Activated CD8-positive, alpha-beta memory T cell treated with anti-CD3 and anti-CD28 coated beads, Interleukin-2, amount 50 U/mL, for 24 hours (primary cell): ENCODE data around the gene ADCY4.

Experiments
- DNase-seq: peaks from one replicate; pipeline ENCODE4 v3.0.0-alpha.2; 2020; ENCODE audit errors: extremely low read depth

The ADCY4 gene

DNA sequence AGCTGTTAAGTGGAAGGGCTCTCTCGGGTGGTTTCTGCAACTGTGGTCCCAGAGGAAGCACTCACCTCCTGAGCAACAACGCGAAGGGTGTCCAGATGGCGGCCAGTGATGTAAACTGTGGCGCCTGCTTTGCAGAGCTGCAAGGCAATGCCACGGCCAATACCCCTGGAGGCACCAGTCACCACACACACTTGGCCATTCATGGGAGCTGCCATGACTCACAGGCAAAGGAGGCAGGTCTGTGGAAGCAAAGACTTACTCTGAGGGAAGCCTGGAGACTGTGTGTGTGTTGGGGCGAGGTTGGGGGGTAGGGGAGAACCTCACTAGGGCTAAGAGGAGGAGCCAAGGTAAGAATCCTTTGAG is 36.0 kb downstream of the ADCY4 start:
- DNase-seq = no peak

DNA sequence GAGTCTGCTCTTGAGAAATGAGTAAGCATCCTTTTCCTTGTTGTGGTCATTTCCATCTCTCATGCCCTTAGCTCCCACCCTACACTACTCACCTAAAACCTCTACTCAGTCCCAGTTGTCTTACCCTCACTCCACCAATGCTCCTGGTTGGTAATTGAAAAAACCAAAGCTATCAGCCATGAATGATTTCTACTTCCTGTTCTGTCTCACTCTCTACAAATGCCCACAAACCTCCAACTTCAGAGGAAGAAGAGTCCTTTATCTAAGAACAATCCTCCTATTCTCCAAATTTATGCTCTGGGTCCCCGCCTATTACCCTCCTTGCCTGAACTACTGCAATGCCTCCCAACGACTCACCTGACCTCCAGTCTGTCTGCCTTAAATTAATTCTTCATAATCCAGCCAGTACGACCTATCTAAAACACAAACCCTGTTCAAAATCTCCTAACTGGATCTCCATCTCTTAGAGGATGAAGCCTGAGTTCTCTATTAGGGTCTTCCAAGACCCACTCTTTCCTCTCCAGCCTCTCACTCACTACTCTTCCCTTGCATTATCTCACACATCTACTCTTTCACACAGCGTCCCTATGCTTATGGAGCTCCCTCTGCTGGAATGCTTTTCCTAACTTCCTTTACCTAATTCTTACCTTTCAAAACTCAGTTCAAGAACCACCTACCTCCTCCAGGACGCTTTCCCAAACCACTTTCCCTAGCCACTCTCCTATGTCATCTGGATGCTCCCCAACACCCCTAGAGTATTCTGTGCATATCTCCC is 37.5 kb downstream of the ADCY4 start:
- DNase-seq = no peak

GRCh38 chr14:24296341-24297157 is 38.3 kb downstream of the ADCY4 start:
- peak; percentile 57 for DNase-seq

DNA sequence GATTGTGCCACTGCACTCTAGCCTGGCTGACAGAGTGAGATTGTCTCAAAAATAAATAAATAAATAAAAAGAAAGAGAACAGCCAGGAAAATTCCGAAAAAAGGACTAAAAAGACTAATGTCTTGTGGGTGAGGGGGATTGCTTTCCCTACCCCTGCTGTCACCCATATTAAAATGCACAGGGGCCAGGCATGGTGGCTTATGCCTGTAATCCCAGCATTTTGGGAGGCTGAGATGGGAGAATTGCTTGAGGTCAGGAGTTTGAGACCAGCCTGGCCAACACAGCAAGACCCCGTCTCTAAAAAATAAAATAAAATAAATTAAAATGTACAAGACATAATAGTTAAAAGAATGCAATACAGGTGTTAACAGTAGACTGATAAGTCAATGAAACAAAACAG is 41.3 kb downstream of the ADCY4 start:
- DNase-seq = no peak

DNA sequence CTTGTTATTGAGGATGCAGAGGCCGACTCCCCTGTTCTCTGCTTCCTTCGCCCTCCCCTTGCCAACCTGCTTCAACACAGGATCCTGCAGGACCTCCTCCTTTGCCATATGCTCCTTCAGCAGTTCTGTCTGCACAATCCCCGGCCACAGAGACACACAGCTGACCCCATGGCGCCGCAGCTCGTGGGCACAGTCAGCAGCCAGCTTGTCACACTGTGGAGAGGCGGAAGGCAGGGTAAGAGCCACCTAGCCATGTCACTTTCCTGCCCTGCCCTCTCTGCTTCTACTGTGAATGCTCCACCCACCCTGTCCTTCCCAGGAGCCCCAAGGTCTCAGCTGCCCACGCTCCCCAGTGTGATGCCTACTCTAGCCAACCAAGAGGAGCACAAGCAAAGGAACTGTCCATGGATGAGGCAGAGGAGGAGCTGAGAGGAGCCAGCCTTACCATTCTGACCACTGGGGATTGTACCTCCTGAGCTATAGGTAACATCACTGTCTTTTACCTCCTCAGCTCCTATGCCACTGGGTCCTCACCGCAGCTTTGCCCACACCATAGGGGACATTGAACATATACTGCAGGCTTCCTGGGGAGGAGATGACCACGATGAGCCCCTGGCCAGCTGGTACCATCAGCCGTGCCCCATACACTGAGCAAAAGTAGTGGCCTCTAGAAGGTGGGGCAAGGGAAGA is 42.6 kb downstream of the ADCY4 start:
- no peak for DNase-seq

GRCh38 chr14:24291446-24292117 is 43.3 kb downstream of the ADCY4 start:
- DNase-seq = no peak

DNA sequence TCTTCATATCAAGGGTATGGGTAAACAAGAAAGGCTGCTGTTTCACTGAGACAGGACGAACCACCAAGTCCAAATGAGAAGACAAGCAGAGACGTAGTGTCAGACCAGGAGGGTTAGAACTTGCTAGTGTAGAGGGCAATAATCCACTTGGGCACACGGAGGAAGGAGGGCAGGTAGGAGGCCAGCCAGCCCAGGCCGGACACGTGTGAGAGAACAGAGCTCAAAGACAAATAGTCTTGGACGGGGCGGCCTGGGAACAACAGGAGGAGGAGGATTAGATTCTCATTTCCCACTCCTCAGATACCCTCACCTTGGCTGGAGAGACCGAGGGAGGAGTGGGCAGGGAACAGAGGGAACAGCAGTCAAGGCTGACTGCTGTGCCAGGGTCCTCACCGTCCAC is 44.1 kb downstream of the ADCY4 start:
- DNase-seq = no peak

- no peak for DNase-seq
These were observed 45.1 kb downstream of the ADCY4 start for GRCh38 chr14:24289649-24290280.

DNA sequence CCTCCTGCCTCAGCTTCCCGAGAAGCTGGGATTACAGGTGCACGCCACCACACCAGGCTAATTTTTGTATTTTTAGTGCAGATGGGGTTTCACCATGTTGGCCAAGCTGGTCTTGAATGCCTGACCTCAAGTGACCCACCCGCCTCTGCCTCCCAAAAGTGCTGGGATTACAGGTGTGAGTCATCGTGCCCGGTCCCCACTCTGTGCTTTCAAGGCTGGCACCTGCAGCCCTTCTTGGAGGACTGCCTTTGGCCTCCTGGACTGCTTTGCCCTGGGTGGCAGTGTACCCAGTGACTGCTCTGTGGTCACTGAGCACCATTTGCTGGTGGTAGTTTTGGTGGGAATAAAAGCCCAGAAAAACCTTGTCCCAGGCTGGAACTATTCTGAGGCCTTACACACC is 47.9 kb downstream of the ADCY4 start:
- DNase-seq = no peak

DNA sequence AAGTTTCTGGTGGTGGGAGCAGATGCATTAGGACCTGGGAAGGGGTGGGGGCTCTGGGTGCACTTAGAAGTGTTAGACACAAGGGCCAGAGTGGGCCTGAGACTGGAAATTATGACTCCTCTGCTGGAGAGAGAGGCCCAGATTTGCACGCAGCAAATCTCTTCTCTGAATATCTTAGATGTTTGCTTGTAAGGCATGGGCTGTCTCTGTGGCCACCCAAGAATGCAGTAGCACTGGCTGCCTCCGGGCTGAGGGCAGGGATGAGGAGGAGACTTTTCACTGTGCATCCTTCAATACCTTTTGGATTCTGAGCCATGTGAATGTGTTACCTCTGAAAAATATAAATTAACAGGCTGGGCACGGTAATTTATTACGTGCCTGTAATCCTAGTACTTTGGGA is 49.5 kb downstream of the ADCY4 start:
- DNase-seq = no peak

DNA sequence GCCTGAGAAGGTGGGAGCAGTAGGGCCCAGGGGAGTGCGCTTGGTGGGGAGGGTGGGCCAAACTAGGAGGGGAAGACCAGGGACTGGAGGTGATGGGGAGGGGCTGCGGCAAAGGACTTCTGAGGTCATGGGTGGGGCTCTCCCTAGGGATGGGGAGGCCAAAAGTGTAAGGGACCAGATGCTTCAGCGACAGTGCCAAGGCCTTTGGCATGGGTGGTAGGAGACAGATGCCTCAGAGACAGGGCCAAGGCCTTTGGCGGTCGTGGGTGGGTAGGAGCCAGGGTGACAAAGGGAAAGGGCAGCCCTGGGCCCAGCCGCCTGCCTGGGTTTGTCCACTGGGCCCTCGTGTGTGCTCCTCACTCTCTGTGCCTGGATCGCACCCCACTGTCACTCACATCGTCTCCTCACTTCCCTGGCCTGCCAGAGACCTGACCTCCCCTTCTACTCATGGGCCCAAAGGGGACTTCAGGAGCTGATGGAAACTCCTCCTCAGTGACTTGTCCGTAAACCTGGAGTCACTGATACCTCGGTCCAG is 50.3 kb downstream of the ADCY4 start:
- DNase-seq = no peak

DNA sequence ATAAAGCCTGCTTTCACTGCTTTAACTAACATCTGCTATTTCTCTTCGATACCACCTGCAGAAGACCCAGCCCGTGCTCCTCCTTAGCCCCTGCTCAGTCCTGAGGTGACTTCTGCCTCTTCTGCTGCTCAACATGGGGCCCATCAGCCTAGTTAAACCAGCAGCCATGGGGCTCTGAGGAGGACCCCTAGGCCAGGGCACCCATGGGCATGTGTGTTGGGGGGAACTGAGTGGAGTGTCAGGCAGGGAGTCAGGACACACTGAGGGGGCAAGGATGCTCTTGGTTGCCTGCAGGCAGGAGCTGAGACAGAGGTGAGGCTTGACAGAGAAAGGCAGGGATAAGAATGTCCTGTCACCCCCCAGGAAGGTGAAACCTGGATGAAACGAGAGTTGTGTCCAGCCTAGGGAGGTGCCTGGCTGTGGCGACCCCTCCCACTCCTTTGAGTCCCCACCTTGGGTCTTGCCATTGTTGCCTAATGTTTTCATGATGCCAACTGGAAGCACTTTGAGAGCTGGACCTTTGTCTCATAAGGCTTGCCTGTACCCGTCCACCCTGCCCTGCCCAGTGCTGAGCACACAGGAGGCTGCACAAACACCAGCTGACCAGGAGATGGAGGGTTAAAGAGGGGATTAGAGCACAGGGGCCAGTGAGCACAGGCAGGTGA is 50.9 kb downstream of the ADCY4 start:
- DNase-seq = no peak

DNA sequence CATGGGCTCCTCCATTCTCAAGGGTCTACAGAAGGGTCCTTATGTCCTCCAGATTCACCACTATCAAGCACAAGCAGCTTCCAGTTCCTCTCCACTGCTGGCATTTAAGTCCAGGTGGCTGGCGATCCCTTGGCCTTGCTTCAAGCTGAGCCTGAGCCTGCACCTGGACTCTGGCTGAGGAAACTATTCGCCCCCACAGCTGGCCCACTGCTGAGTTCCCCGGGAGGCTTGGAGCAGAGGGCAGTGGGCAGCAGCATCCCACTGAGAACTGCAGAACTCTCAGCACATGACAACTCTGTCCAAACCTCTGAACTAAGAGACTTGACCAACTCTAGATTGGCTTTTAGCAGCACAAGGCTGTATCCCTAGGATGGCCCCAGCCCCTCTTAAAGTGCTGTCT is 52.1 kb downstream of the ADCY4 start:
- no peak for DNase-seq

DNA sequence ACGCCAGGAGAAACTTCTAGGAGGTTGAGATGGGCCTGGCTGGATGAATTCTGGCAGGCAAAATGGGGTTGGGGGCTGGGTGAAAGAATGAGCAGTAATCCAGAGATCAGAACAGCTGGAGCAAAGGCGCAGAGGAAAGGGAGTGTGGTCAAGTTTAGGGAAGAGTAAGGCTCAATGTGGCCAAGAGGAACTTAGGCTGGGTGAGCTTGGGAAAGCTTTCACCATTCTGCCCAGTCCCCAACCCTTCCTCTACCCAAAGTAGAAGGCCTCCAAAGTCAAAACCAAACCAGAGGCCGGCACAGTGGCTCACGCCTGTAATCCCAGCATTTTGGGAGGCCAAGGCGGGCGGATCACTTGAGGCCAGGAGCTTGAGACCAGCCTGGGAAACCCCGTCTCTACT is 53.2 kb downstream of the ADCY4 start:
- DNase-seq = no peak

DNA sequence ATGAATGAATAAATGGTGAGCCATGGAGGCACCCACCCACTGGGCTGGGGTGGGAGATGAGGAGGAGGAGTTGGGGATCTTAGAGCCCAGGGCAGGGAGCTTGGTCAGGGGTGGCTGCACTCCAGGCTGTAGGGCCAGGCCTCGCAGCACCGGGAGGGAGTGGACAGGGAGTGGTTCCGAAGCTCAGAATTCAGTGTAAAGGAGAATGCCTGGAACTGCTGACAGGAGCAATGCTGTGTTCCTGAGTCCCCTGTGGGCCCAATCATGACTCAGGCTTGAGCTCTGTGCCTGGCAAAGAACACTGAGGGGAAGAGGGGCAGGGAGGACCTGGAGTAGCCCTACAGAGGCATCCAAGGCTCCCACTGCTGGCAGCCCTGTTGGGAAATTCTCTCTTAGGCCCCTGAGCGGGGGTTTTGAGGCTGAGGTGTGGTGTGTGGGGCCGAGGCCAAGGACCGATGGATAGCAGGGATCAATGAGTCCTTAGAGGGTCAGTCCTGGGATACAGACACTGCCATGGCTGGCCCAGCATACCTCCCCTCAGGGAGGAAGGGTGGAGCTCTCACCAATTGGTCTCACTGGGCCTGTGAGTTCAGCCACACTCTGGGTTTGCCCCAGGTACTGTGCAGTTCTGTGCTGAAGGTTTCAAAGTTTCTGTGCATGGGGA is 53.9 kb downstream of the ADCY4 start:
- no peak for DNase-seq

- DNase-seq = no peak
These were observed 55.3 kb downstream of the ADCY4 start for GRCh38 chr14:24279301-24280186.

DNA sequence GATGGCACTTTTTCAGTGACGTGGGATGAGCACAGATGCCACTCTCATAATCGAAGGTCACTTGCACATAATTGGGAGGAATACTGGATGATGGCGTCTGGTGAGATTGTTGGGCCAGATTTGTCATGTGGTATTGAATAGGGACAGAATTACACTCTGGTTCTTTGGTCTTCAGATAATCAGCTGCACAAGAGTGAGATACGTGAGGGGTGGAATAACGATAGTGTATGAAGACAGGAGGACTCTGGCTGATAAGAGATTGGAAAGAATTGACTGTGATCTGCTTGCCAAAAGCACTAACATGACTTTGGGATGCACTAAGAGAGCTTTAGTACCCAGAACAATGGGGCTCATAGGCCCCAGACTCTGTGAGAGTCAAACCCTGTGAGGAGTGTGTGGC is 56.4 kb downstream of the ADCY4 start:
- no peak for DNase-seq

DNA sequence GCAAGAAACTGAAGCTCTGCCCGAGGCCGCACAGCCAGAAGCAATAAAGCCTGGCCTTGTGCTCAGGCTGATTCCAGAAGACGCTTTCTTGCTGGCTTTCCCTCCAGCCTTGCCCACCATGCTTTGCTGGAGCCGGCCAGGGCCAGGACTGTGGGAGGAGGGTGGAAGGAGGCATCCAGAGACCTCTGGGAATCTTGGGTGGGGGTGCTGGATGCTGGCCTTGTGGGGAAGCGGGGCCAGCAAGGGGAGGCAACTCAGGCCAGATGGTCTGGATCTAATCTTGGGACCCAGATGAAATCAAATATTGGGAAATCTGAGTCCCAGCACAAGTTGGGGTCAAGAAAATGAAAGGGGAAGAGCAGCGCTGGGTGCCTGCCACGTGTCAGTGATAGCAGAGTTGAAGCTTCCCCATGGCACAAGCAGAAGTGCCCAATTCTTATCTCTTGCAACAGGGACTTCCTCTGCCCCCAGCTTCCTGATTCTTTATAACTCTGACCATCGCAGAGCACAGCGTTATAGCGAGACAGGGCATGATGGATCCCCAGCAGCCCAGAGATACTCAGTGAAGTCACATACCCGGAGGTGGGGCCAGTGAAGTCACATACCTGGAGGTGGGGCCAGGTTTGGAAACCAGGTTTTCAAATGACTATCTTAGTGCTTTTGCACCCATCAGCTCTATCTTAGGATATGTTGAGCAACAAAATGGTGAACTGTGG is 57.1 kb downstream of the ADCY4 start:
- DNase-seq = no peak

GRCh38 chr14:24277071-24277470 is 57.8 kb downstream of the ADCY4 start:
- DNase-seq = no peak
